ENCODE data around the gene LHFPL2. TPM values are rescaled to one million over a fixed set of nuclear protein-coding genes. Genes with fewer than 3 reads are reported as not detected.

The LHFPL2 gene
- total and polyA plus RNA-seq, 2 of the 4 experiments (the other 2 are of a cell fraction): 6.5 to 11.3 TPM

DNA sequence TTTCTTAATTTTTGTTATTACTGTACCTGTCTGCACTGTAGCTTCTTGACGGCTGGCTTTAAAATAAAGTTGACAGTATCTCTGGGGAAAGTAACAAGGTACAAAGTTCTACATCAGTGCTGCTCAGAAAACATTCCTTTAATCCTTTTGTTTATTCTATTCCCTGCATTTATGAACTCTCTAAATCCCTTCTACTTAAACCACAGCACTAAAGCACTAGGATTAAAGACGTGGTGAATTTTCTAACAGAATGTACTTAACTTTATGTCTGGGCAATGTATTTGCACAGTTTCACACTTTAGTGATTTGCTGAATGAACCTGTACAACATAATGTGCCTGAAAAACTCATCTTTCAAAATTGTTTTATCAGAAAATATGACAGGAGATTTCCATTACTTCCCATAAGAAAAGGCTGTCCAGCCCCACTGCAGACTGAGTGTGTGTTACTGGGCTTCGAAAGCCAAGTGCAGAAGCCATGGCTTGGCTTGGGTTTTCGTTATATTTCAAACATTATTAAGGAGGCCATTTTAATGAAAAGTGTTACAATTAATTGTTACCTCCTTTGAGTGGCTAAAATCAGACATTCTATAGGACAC lies 43.8 kb downstream of the LHFPL2 start:
- Histone ChIP-seq H3K36me3 (ENCODE audit: control insufficient read depth, insufficient read depth, low read length) (peaks cover 4% of the 10 kb centered on the region), H3K4ac (ENCODE audit: low read depth, low read length) (no peak overlapping the region), H3K4me1 (ENCODE audit: control insufficient read depth, insufficient read depth, low read length) (peaks cover 15% of the 10 kb centered on the region), H2BK20ac (ENCODE audit: low read depth, low read length) (no peak overlapping the region), H3K4me3 (ENCODE audit: insufficient read depth, low read depth, low read length) (no peak overlapping the region), H3K14ac (replicated peaks; ENCODE audit: low read depth, low read length) (no peak overlapping the region), H3K9me1 (ENCODE audit: insufficient read depth, low read length) (peaks cover 13% of the 10 kb centered on the region), H3K23ac (ENCODE audit: low read depth, low read length) (no peak overlapping the region), H3K56ac (ENCODE audit: extremely low read depth, insufficient read depth, low read length) (no peak overlapping the region), H3K27ac (ENCODE audit: insufficient read depth, low read length) (no peak overlapping the region), H2AK5ac (ENCODE audit: low read depth, low read length) (0 out of 2 replicates have a peak overlapping the region, but pooled peaks have one; percentile 33), H3K4me2 (ENCODE audit: low read depth, low read length) (no peak overlapping the region), H2BK120ac (ENCODE audit: low read depth, low read length) (no peak overlapping the region), H3K79me1 (ENCODE audit: low read depth in 1 of 2, low read length in 2 of 2) (peaks cover 5 to 45% of the 10 kb centered on the region in 2 experiments), H3K27me3 (ENCODE audit: control insufficient read depth, insufficient read depth, low read length) (no peaks in the 10 kb centered on the region), H3K18ac (ENCODE audit: low read depth, low read length) (peak overlapping the region; percentile 50; the same call in 1 of the 2 replicates), H3K9me3 (ENCODE audit: control insufficient read depth, insufficient read depth, low read length) (no peaks in the 10 kb centered on the region), H2AFZ (replicated peaks; ENCODE audit: low read length, poor library complexity) (no peak overlapping the region), H2BK5ac (ENCODE audit: low read depth, low read length, poor library complexity, severe bottlenecking) (no peak overlapping the region), H4K20me1 (ENCODE audit: insufficient read depth, low read length) (0 out of 2 replicates have a peak, but pooled peaks cover 7% of the 10 kb centered on the region), H3K9ac (ENCODE audit: low read depth, low read length) (no peak overlapping the region), H4K8ac (ENCODE audit: low read depth in 2 of 2, low read length in 2 of 2) (no peak overlapping the region), H4K5ac (ENCODE audit: low read depth, low read length) (no peak overlapping the region), H2AK9ac (replicated peaks; ENCODE audit: low read depth, low read length, poor library complexity) (no peak overlapping the region), H2BK15ac (ENCODE audit: low read depth, low read length) (no peak overlapping the region), H4K91ac (ENCODE audit: insufficient read depth, low read depth, low read length) (no peak overlapping the region)
- DNase-seq (no peak), ATAC-seq (ENCODE audit: low read depth) (0 out of 2 replicates have a peak, but pooled peaks have one; percentile 19)
- BruUV-seq (replicated peaks): no TSS peak
- POLR2A ChIA-PET (ENCODE audit: unreplicated experiment): no interaction called here
- WGBS, 2 experiments (ENCODE audit: extremely low coverage in 2 of 2, insufficient read length in 1 of 2): no CpG with 5 or more reads among the region's 4 CpGs
- dilution Hi-C loops (cut with HindIII; ENCODE audit: low sequenced_read_pairs, unreplicated experiment) (no loop called here), in situ Hi-C loops (cut with MboI; ENCODE audit: low sequenced_read_pairs) (no loop called here), intact Hi-C loops (cut with micrococcal nuclease) (no loop called here)
- no peak for TF ChIP-seq NFE2L2 (IDR thresholded peaks at IDR 0.05; ENCODE audit: low read depth, low read length)
- CTCF ChIA-PET: no interaction called here

Data from IMR-90 (cell line).